HG03103 (cell line): ENCODE results near the gene CCDC86.

Experiments used
- ATAC-seq: cut with Tn5 transposase; IDR thresholded peaks from one replicate; pipeline ENCODE4 v1.9.1; 2021; ENCODE audit warnings: low read depth; ENCODE audit not compliant: unreplicated experiment

Gene CCDC86

DNA sequence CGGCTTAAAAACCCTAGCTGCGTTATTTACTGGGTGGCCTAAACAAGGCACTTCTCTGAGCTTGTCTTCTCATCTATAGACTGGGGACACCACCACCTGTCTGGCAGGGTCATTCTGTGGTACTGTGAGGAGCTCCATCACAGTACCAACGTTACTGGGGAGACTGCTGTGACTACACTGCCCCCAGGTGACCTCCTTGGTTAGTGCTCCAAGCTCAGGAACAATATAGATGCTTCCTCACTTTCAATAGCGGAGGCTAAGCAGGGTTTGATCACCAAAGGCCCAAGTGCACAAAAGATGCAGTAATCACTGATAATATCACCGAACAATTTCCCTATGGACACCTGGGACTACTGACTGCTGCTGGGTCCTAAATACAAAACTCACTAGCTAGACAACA lies 45.6 kb downstream of the CCDC86 start:
- no peak for ATAC-seq

GRCh38 chr11:60889869-60890311 lies 48.0 kb downstream of the CCDC86 start:
- ATAC-seq: no peak

GRCh38 chr11:60890696-60891095 lies 48.8 kb downstream of the CCDC86 start:
- ATAC-seq: no peak

GRCh38 chr11:60891103-60891741 lies 49.3 kb downstream of the CCDC86 start:
- ATAC-seq: no peak

- no peak for ATAC-seq
These were observed 53.8 kb downstream of the CCDC86 start for GRCh38 chr11:60895687-60896086.

DNA sequence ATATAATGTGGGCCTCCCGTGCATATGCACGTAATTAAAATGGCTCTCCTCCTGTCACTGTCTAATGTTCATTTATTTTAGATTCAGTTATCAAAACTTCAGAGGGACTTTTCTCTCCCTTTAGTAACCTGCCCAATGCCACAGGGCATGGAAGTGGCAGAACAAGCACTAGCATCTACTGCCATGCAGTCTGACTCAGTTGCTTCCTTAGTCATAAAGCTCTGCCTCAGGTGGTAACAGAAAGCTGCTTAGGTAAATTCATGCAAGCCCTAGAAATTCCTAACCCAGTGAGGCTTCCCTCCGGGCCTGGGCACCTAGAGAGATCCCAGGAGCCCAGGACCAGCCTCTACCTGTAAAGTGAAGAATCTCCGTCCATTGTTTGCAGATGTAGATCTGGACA lies 55.6 kb downstream of the CCDC86 start:
- no peak for ATAC-seq

GRCh38 chr11:60899046-60899936 lies 57.4 kb downstream of the CCDC86 start:
- ATAC-seq: no peak

DNA sequence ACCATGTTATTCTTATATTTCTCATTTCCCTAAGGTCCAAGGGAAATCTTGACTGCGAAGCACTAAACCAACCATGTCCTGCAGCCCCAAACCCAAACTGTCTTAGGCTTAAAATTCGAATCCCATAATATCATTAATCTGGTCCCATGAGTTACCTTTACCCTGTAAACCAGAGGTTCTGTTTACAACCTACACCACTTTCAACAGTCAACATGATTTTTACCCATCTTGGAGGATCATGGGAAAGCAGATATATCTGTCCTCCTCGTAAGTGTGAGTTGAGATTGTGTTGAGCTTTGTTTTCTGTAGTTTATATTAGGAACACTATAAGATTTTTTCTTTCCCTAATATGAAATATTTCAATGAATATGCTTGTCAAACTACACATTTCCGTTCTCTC lies 58.1 kb downstream of the CCDC86 start:
- no peak for ATAC-seq
